ENCODE results near the gene XYLT2.

DNA sequence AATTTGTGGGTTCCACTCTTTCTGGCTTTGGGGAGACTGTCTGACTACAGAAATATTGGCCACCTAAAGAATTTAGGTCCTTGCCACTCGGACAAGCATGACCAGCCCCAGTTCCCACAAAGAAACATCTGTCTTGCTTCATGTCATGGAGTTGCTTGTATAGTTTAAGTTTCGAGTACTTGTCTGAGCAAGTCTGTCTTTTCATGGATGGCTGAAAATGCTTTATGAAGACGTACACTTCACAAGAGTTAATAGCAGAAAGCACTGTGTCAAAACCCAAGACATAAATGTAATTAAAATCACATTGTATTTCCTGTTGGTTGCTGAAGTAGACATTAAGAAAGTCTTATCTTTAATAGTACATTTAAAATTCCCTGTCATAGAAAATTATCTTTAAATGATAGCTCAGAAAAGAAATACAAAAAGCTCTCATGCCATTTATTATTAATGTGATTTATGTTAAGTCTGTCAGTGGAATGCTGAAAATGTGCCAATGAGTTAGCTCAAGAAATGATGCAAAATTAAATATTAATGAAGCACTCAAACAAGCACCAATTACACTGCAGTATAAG is 29.8 kb upstream of the XYLT2 start:
- TF ChIP-seq, protein P1, sequence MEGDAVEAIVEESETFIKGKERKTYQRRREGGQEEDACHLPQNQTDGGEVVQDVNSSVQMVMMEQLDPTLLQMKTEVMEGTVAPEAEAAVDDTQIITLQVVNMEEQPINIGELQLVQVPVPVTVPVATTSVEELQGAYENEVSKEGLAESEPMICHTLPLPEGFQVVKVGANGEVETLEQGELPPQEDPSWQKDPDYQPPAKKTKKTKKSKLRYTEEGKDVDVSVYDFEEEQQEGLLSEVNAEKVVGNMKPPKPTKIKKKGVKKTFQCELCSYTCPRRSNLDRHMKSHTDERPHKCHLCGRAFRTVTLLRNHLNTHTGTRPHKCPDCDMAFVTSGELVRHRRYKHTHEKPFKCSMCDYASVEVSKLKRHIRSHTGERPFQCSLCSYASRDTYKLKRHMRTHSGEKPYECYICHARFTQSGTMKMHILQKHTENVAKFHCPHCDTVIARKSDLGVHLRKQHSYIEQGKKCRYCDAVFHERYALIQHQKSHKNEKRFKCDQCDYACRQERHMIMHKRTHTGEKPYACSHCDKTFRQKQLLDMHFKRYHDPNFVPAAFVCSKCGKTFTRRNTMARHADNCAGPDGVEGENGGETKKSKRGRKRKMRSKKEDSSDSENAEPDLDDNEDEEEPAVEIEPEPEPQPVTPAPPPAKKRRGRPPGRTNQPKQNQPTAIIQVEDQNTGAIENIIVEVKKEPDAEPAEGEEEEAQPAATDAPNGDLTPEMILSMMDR (IDR thresholded peaks at IDR 0.05; ENCODE audit: insufficient read depth, low read depth, low read length): no peak
- no peak for TF ChIP-seq EZH2 (IDR thresholded peaks at IDR 0.05; ENCODE audit: insufficient read depth, low read length)

Measured in astrocyte (in vitro differentiated cells and primary cell).